ENCODE measurements around the gene BCAS3. TPM values are rescaled to one million over a fixed set of nuclear protein-coding genes. Genes with fewer than 3 reads are reported as not detected.

Gene BCAS3
- polyA plus RNA-seq, 3 donors, result 10.3 to 19.1 (median 14.7) TPM

DNA sequence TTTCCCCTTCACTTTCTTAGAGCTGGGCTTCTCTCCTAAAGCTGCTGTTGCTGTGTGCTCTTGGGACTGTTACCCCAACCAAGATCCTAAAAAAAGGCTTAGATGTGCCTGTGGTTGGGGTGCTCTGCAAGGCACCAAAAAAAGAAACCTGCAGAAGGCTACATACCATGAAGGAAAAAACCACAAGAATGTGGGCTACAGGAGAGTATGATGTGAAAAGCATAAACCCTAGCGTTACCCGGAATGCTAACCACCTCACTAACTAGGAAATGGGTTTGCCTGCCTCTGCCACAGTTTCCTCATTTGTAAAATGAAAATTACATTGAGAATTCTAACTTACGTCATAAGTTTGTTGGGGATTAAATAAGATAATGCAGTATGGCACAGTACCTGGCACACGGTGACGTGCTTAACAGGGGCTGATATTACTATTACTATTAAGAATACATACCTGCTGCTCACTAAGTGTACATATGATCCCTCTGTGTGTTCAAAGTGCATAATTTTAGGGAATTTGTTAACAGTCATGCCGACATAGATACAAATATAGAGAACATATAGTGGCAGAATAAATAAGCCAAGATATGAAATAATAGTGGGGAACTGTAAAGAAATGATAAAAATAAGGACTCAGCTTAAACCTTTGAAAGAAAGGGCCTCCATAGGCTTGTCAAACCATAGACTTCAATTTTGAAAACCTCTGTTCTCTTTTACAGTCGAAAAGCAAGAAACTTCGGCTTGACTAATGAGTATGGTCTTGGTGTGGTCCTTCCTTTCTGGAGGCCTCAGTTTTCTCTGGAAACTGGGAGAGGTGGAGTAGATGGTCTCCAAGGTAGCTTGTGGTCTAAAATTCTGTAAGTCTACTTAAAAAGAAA is 544.2 kb downstream of the BCAS3 start:
- Mint-ChIP-seq H3K36me3 (peaks cover 3 to 4% of the 10 kb centered on the region in 2 donors), H3K4me1 (peaks cover 53% of the 10 kb centered on the region), H3K27me3 (ENCODE audit: low read depth in 3 of 3) (peaks cover 0 to 2% (median 1%) of the 10 kb centered on the region in 3 donors), H3K4me3 (peak overlapping the region in 1 of 2 donors; percentile 21), H3K27ac (peak overlapping the region in 4 of 7 donors; percentile 3 to 72 (median 37)), H3K9me3 (peaks cover 0 to 1% (median 0%) of the 10 kb centered on the region in 7 donors)
- Histone ChIP-seq H3K27me3 (ENCODE audit: control insufficient read depth in 2 of 2, insufficient read depth in 2 of 2, low read length in 2 of 2) (no peaks in the 10 kb centered on the region), H3K27ac (ENCODE audit: low read depth in 1 of 2, low read length in 2 of 2) (no peak overlapping the region), H3K4me3 (replicated peaks in 1 of 3; ENCODE audit: low read depth in 2 of 3, low read length in 3 of 3) (peak overlapping the region in 1 of 3 experiments; percentile 4), H2AFZ (ENCODE audit: insufficient read depth, low read depth, low read length, poor library complexity, severe bottlenecking) (no peak overlapping the region), H3K79me2 (ENCODE audit: insufficient read depth, low read length) (no peaks in the 10 kb centered on the region), H3K9ac (ENCODE audit: insufficient read depth, low read length, poor library complexity, severe bottlenecking) (no peak overlapping the region), H3K36me3 (replicated peaks in 1 of 2; ENCODE audit: control insufficient read depth in 1 of 2, insufficient read depth in 2 of 2, low read length in 2 of 2) (no peaks in the 10 kb centered on the region), H3K4me2 (replicated peaks; ENCODE audit: extremely low read depth, low read length, poor library complexity, severe bottlenecking) (peak overlapping the region; percentile 29), H3K9me3 (replicated peaks in 1 of 2; ENCODE audit: control insufficient read depth in 1 of 2, insufficient read depth in 1 of 2, low read length in 2 of 2) (no peaks in the 10 kb centered on the region), H4K20me1 (ENCODE audit: insufficient read depth, low read length) (no peaks in the 10 kb centered on the region), H3K4me1 (ENCODE audit: control insufficient read depth in 1 of 2, insufficient read depth in 2 of 2, low read length in 2 of 2) (peaks cover 32 to 42% of the 10 kb centered on the region in 2 donors)
- WGBS (ENCODE audit: insufficient coverage), result no CpG with 5 or more reads among the region's 8 CpGs
- intact Hi-C loops (cut with micrococcal nuclease), result no loop called here
- DNase-seq, result peak in 2 of 3 donors; percentile 14 to 25
- TF ChIP-seq, protein P1, sequence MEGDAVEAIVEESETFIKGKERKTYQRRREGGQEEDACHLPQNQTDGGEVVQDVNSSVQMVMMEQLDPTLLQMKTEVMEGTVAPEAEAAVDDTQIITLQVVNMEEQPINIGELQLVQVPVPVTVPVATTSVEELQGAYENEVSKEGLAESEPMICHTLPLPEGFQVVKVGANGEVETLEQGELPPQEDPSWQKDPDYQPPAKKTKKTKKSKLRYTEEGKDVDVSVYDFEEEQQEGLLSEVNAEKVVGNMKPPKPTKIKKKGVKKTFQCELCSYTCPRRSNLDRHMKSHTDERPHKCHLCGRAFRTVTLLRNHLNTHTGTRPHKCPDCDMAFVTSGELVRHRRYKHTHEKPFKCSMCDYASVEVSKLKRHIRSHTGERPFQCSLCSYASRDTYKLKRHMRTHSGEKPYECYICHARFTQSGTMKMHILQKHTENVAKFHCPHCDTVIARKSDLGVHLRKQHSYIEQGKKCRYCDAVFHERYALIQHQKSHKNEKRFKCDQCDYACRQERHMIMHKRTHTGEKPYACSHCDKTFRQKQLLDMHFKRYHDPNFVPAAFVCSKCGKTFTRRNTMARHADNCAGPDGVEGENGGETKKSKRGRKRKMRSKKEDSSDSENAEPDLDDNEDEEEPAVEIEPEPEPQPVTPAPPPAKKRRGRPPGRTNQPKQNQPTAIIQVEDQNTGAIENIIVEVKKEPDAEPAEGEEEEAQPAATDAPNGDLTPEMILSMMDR (IDR thresholded peaks at IDR 0.05), result no peak

DNA sequence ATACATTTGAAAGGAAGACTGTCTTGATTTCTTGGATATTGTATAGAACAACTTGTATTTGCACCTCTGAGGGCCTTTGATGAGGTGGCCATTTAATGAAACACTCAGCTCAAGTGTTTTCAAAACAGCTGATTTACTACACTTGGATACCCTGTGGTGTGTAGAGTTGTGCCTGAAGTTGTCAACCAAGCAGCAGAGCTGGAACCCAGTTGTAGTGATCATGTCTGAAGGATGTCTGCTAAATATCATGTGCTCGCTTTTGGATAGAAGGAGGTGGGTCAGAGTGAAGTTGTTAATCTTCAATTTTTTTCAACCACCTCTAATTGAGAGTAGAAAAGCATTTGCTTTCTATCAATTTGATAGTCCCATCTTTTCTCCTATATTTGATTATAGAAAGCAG is 546.1 kb downstream of the BCAS3 start:
- Mint-ChIP-seq H3K27ac (no peak overlapping the region), H3K36me3 (peaks cover 3 to 4% of the 10 kb centered on the region in 2 donors), H3K9me3 (peaks cover 0 to 1% (median 0%) of the 10 kb centered on the region in 7 donors), H3K4me1 (peaks cover 37% of the 10 kb centered on the region), H3K27me3 (ENCODE audit: low read depth in 3 of 3) (peaks cover 0 to 2% (median 1%) of the 10 kb centered on the region in 3 donors), H3K4me3 (no peak overlapping the region)
- Histone ChIP-seq H3K4me1 (ENCODE audit: control insufficient read depth in 1 of 2, insufficient read depth in 2 of 2, low read length in 2 of 2) (peaks cover 20 to 26% of the 10 kb centered on the region in 2 donors), H3K9me3 (replicated peaks in 1 of 2; ENCODE audit: control insufficient read depth in 1 of 2, insufficient read depth in 1 of 2, low read length in 2 of 2) (no peaks in the 10 kb centered on the region), H3K4me3 (replicated peaks in 1 of 3; ENCODE audit: low read depth in 2 of 3, low read length in 3 of 3) (no peak overlapping the region), H3K79me2 (ENCODE audit: insufficient read depth, low read length) (no peaks in the 10 kb centered on the region), H3K27ac (ENCODE audit: low read depth in 1 of 2, low read length in 2 of 2) (no peak overlapping the region), H3K27me3 (ENCODE audit: control insufficient read depth in 2 of 2, insufficient read depth in 2 of 2, low read length in 2 of 2) (no peaks in the 10 kb centered on the region), H4K20me1 (ENCODE audit: insufficient read depth, low read length) (no peaks in the 10 kb centered on the region), H3K9ac (ENCODE audit: insufficient read depth, low read length, poor library complexity, severe bottlenecking) (no peak overlapping the region), H2AFZ (ENCODE audit: insufficient read depth, low read depth, low read length, poor library complexity, severe bottlenecking) (no peak overlapping the region), H3K36me3 (replicated peaks in 1 of 2; ENCODE audit: control insufficient read depth in 1 of 2, insufficient read depth in 2 of 2, low read length in 2 of 2) (no peaks in the 10 kb centered on the region), H3K4me2 (replicated peaks; ENCODE audit: extremely low read depth, low read length, poor library complexity, severe bottlenecking) (no peak overlapping the region)
- intact Hi-C loops (cut with micrococcal nuclease), result no loop called here
- TF ChIP-seq, protein P1 (IDR thresholded peaks at IDR 0.05), result no peak
- no CpG with 5 or more reads among the region's 1 CpG for WGBS (ENCODE audit: insufficient coverage)
- DNase-seq, result no peak

Measured in CD14-positive monocyte (primary cell).